Activated CD4-positive, alpha-beta T cell treated with anti-CD3 and anti-CD28 coated beads, Interleukin-2, amount 50 U/mL, for 4 hours (primary cell): ENCODE measurements around the gene CHPT1.

ENCODE experiments used
- DNase-seq, 2 experiments: peaks; one replicate each; pipeline ENCODE4 v3.0.0-alpha.2; 2020

CHPT1 gene

DNA sequence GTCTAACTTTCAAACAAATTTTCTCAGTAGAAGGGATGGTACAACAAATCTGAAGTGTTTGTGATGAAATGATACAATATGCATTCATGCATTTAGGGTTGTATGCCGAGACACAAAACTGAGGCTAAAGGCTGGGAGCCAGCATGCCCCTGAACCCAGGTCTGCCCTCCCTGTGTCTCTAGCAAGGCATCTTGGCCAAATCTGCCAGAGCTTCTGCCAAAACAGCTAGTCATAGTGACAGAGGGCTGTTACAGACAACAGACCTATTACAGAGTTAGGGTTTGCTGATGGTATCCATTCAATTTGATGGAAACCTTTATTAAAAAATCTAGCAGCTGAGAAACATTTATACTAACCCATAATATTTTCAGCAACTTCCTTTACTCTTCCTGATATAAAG is 11.3 kb upstream of the CHPT1 start:
- DNase-seq: no peak

DNA sequence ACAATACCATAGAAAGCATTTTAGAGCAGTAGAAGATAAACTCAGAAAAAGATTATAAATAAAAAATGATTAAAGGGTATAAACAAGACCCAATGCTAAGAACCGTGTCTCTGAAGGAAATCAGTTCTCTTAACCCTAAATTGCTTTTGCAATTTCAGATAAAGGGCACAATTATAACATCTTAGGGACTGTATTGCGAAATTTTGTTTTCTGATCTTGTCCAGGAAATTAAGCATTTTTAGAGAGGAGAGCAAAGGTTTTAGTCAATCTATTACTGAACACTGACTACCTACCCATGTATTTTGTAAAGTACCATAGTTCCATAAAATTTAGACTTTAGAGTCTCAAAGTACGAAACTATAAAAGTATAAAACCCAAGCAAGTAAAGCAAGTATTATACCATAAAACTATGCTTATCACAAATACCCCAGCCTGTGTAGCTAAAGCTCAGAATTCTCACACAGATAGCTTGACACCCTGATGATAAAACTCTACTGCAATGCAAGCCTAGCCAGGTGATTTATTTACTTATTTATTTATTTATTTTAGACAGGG is 6.8 kb upstream of the CHPT1 start:
- DNase-seq: no peak

DNA sequence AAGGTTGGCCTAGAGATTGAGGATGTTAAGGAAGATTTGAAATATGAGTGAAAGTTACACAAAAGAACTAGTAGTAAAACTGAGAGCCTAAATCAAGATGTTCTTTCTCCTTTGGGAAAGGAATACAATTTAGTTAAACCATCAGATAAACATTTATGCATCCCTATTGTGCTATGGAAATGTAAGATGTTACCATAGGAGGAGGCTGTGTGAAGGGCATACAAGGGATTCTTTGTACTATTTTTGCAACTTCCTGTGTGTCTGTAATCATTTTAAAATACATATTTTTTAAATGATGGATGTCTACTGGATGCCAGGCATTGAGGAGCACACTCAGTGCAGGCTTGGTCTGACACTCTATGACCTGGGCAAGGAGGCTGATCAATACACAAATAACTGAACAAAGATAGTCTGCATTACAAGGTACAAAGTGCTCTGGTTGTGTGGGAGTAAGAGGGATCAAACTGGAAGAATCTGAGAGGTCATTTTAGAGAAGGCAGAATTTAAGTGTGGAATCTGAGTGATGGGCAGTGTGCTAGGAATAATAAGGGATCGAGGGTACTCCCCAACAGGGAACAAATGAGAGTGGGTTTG is 5.8 kb upstream of the CHPT1 start:
- no peak for DNase-seq

DNA sequence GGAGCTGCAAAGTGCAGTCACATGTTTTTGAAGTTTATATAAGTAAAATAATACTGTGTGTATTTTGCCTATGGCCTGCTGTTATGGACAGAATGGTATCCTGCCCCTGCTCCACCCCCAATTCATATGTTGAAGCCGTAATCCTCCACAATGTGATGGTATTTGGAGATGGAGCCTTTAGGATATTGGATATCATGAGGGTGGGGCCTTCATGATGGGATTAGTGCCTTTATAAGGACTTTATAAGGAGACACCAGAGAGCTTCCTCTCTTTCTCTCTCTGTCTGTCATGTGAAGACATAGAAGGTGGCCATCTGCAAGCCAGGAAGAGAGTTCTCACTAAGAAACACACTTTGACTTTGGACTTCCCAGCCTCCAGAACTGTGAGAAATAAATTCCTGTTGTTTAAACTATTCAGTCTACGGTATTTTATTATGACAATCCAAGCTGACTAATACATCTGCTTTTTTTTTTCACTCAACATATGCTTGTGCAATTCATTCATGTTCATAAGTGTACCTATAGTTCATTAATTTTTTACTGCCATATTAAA is 3.1 kb upstream of the CHPT1 start:
- DNase-seq: no peak

DNA sequence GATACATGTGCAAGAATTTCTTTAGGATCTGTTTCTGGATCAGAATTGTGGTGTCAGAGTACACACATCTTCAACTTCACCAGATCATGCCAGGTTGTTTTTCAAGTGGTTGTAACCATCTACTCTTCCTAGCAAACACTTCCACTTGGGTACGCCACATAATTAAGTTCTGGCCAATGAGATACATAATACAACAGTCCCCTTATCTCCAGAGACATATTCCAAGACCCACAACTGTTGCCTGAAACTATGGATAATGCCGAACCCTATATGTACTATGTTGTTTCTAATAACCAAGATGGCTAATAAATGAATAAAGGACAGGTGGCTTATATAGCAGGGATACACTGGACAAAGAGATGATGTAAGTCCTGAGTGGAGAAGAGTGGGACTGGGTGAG is 2.5 kb upstream of the CHPT1 start:
- no peak for DNase-seq

DNA sequence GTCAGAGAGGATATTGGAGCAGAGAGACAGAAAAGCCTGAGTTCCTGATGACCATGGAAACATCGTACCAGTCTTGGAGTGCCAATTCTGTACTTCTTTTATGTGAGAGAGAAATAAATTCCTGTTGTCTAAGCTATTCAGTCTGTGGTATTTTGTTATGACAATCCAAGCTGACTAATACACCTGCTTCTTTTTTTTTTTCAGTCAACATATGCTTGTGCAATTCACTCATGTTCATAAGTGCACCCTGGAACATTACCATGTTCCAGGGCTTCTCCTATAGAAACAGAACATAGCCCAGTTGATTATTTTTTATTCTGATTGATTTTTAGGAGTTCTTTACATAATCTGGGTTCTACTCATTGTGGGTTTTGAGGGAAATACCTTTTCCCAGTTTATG is 1.7 kb upstream of the CHPT1 start:
- DNase-seq: no peak

DNA sequence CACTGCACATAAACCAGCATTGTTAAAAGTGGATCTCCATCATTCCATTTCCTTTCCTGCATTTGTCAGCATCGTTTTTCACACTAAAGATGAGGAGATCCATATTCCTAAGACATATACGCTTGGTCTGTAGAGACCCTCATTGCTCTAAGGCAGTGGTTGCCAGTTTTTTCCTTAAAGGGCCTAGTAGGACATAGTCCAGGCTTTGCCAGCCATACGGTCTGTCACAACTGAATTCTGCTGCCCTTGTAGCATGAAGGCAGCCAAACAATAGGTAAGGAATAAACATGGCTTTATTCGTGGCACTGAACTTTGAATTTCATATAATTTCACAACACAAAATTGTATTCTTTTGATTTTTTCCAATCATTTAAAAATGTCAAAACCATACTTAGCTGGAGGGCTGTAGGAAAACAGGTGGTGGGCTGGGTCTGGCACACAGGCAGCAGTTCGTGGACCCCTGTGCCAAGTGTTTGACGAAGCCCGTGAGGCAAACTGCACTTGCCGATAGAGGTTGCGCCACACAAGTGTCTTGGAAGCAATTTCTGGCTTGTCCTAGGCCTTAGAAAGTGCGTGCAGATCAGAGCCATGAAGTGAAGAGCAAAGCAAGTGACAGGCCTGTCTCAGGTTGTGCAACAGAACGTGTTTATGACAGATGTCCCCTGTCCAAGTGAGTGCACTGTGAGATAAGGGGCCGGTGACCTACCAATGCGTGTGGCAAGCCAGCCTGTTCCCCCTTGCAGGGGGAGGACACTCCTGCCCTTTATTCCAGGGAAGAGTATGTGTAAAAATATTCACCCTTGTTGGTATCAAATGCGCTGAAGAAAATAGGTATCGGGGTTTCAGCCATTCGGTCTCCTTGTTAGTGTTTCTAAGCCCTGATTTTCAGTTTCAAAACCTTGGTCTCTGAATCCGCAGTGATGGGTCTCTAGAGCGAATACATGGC is 916 bp upstream of the CHPT1 start:
- DNase-seq: no peak

DNA sequence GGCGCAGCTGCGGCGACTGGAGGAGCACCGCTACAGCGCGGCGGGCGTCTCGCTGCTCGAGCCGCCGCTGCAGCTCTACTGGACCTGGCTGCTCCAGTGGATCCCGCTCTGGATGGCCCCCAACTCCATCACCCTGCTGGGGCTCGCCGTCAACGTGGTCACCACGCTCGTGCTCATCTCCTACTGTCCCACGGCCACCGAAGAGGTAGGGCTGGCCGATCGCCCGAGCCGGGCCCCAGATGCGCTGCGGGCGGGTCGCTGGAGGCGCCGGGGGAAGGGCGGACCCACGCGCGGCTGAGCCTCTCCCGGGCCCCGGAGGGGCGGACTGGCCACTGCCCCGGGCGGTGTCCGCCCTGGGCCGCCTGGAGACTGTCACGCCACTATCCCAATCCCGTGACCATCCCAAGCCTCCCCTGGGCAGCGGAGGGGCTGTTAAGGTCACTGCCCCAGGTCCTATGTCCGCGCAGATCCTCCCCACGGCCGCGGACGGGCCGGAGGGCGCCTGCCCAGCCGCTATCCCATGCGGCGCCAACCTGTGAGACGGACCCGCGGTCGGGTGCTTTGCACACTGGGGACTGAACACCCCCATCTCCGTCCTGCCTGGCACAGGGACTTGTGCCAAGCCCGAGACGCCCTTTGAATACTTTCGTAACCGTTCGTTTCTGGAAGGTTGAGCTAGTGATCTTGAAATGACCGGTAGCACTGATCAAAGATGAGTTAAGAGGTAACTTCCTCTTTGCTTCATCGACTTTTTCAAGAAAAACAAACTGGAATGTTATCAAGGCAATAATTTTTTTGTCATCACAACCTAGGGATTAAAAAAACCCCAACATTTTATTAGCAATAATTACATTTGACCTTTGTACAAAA is 725 bp downstream of the CHPT1 start:
- DNase-seq: no peak

DNA sequence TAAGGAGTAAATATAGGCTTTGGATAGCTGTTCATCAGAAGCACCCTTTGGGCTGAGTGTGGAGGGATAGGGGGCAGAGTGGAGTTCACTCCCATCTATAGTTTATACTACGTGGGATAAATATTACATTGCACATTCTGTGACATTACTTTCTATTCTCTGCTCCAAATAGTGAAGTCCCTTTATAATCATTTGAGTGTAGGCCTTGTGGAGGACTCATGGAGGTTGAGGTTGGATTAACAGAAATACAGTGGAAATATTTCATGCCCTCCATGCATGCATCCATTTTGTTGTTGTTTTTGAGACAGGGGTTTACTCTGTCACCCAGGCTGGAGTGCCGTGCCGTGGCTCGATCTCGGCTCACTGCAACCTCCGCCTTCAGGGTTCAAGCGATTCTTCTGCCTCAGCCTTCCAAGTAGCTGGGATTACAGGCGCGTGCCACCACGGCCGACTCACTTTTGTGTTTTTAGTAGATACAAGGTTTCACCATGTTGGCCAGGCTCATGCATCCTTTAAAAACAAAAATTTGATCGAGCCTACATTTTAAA is 1.4 kb downstream of the CHPT1 start:
- DNase-seq: no peak

DNA sequence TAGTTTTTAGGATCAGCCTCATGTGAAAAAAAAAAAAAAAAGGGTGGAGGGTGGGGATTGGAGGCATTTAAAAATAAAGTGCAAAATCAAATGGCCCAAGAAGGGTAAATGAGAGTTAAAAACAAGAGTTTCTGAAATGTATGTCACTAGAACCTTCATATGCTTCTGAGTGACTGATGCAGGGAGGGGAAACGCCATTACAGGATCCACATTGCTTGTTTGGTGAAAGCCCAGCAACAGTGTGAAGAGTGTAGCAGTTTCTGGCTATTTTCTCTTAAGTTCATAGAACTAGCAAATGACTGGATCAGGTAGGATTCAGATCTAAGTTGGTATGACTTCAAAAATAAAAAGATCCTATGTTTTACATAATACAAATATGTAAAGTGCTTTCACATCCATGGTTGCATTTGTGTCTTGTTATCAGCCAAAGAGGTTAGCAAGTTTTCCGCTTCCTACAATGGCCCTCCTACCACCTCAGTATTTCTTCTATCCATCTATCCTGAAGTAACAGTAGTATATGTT is 2.9 kb downstream of the CHPT1 start:
- DNase-seq: no peak

DNA sequence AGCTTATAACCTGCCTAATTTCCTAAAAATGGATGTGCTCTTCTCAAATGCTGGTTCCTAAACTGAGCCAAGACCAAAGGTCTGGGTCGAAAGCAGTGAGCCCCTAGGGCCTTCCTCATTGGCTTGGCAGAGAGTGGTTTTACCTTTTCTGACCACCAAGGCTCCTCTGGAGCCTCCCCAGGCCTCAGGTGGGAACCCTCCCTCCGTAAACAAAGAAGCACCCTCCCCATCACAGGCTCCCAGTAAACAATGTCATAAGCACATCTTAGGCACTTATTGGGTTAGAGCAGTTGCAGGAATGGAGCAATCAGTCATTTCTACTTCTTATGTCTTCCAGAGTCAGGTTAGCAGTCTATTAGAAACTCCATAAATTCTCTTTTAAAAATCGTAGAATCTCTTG is 6.0 kb downstream of the CHPT1 start:
- no peak for DNase-seq

DNA sequence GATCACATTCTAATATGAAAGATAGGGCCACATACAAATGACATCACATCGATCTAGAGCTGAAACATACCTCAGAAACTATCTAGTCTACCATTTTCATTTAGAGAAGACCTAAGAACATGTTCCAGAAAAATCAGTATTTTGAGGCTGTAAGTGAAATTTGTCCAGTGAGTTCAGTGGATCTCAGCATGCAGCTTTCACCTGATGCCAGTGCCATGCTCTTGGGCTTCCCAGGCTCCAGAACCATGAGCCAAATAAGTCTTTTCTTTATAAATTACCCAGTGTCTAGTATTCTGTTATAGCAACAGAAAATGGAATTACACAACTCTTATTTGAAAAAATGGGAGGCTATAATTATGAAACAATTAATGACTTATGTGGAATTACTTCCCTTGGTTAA is 9.0 kb downstream of the CHPT1 start:
- no peak for DNase-seq

DNA sequence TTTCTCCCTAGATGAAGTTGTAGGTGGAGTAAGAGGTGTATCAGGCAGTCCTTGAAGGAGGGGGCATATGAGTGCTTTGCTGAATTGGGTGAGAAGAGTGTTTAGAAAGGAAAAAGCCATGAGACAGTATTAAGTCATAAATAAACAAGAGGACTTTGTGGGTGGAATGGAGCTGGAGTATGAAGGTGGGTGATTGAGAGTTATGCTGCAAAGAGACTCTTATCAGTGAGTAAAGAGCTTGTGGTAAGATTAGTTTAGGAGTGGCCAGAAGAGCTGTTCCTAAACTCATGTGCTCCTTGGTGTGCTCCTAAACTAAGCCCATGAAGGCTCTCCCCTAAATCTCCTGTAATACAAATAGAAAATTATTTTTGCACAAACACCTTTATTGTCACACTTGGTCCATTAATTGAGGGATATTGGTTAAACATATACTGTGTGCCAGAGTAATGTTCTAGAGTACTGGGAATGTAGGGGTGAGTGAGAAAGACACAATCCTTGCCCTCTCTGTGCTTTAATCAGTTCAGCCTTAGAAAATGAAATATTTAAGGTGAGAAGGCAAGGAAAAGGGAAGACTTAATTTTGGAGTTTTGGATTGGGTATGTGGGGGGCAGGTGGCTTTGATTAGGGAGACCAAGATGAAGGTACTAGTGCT is 9.8 kb downstream of the CHPT1 start:
- no peak for DNase-seq

DNA sequence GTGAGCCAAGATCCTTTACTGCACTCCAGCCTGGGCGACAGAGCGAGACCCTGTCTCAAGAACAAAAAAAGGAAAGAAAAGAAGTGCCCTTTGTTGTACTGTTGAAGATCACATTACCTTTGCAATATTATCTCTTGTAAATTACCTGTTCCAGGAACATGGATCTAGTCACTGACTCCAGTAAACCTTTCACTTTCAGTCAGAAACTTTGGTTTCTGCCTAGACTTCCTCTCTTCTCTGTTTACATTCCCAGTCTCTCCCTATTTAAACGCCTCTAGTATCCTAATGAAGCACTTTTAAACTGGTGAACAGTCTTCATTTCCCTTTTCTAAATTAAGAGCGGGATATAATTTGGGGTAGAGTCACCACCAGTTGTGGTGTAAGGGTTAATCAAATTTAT is 12.8 kb downstream of the CHPT1 start:
- no peak for DNase-seq

DNA sequence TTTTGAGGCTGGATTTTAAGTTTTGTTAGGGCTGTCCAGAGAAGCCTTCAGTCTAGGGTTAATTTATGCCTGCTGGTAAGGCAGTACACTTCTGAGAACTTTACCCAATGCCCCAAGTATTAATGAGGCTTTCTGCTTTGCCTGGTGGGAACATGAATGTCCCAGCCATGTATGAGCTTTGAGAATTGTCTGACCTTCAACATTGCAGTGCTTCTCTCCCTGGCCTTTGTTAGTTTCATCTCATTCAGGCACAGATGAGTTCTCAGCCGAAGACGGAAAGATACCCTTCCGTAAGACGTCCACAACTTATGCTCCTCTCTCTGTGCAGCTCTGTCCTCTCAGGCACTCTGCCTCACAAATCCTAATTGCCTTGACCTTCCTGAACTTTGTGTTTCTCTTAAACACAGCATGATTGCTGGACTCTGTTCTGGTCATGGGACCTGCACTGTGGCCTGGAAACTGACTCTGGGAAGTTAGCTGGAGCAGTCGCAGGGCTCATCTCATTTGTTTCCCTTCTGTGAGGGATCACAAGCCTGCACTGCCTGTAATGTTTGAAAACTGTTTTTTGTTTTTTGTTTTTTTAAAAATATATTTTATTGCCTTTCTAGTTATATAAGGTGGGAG is 15.7 kb downstream of the CHPT1 start:
- no peak for DNase-seq

DNA sequence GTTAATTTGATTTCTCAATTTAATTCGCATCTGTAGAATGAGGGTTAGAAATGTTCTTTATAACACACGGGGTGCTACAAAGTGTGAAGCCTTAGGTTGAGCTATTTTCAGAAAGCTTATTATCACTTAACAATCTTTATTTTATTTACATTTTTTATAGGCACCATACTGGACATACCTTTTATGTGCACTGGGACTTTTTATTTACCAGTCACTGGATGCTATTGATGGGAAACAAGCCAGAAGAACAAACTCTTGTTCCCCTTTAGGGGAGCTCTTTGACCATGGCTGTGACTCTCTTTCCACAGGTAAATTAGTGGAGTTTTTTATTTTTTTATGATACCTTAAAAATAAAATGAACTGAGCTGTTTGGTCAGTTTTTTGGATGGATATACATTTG is 16.5 kb downstream of the CHPT1 start:
- no peak for DNase-seq

DNA sequence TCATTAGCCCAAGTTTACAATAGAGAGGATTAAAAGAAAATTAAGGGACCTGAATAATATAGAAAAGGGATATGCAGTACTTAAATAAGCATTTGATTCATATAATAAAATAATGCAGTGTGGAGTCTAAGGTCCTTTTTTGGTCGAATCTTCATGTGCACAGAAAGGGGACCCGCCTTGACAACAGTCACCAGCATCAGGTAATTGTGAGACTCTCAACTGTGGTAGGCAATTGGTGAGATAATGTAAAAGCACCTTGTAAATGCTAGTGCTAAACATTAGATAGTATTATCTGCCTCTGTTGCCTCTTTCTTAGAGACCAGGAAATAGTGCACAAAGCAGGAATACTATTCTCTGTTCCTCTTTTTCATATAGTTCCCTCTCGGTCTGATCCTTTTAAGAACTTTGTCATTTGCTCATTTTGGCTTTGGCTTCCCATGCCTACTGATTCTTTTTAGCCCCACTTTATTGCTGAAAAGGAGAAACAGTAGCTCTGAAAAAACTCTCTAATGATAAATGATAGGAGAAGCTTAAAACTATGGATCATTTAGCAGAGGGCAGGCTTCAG is 17.5 kb downstream of the CHPT1 start:
- DNase-seq: no peak

DNA sequence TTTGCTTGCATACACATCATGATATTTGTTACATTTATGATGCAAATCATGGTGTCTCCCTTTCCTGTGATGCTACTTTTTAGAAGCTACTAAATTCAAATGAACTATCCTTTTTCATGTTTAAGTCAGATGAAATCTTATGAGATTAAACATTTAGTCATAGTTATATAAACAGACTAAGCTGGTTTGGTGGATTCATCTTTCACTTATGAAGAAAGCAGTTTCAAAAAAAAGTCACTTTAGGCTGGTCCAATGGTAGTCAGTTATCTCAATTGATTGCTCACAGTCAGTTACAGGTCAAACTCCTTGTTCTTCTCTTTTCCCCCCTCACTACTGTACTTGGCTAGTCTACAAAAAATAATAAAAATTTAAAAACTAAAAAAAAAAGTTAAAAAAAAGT is 22.1 kb downstream of the CHPT1 start:
- no peak for DNase-seq

DNA sequence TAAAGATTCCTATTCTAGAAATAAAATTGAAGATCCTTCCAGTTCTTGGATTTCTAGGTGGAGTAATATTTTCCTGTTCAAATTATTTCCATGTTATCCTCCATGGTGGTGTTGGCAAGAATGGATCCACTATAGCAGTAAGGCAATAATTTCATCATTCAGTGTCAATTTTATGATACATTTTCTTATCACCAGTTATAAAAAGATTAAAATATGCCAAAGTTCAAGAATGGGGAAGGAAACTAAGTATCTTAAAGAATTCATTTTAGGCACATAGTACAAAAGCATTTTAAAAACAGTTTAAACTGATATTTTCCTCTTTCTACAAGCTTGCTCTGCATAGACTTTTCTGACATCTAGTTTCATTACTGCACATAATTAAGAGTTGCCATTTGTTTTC is 22.7 kb downstream of the CHPT1 start:
- DNase-seq: no peak

DNA sequence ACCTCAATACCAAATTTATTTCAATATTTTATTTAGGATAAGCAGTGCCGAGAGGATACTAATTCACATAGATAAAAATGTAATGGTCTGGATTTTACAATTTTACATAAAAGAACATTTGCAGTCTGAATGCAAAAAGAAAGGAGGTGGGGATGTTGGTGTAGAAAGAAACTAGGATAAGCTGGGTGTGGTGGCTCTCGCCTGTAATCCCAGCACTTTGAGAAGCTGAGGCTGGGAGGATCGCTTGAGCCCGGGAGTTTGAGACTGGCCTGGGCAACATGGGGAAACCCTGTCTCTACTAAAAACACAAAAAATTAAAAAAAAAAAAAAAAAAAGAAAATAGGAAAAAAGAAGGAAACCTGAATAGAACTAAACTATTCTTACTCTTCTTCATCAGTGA is 25.0 kb downstream of the CHPT1 start:
- no peak for DNase-seq

DNA sequence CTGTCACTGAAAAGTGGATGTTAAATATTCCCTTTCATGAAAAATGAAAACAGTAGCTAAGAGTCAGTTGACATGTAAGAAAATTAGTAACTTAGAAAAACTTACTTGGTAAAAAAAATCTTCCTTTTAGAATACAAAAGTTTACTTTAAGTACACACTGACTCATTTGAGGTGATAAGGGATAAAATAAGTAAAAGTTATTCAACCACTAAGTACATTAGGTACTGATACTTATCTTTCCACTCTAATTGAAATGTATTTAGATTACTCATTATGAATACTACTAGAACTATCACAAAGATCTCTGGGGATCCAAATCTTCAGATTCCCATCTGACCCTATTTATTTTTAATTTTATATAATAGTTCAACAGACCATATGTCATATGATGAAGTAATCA is 29.7 kb downstream of the CHPT1 start:
- DNase-seq: no peak
